ENCODE measurements around the gene ADGRG4.

ADGRG4 gene

GRCh38 chrX:136456133-136456532 is 155.4 kb downstream of the ADGRG4 start:
- DNase-seq, result no peak

- DNase-seq, result no peak
These were observed 156.6 kb downstream of the ADGRG4 start for GRCh38 chrX:136457303-136457917.

GRCh38 chrX:136464589-136464988 is 163.8 kb downstream of the ADGRG4 start:
- DNase-seq, result no peak

Data from anterior cingulate cortex (tissue), 58 donors.